Astrocyte of the spinal cord (primary cell): ENCODE measurements around the gene CTXN3.

Source experiments
- DNase-seq: peaks from one replicate; pipeline ENCODE4 v3.0.0; 2011; ENCODE audit warnings: low read depth, low spot score
- H3K4me3 ChIP-seq: 2 replicates; pipeline ENCODE4 v1.5.1; 2011; ENCODE audit warnings: low read depth, mild to moderate bottlenecking, low read length, moderate library complexity
- in situ Hi-C: cut with HindIII; loops from 2 replicates; pipeline ENCODE4 v1.10.0; 2017; ENCODE audit warnings: low sequenced_read_pairs
- TF ChIP-seq, protein P1 (sequence below): IDR thresholded peaks from 2 replicates; pipeline ENCODE4 v1.5.1; 2012; ENCODE audit warnings: low read depth, mild to moderate bottlenecking, low read length, inconsistent platforms

The CTXN3 gene

GRCh38 chr5:127660047-127660733 lies 11.3 kb downstream of the CTXN3 start:
- no peak for DNase-seq
- TF ChIP-seq, protein P1, sequence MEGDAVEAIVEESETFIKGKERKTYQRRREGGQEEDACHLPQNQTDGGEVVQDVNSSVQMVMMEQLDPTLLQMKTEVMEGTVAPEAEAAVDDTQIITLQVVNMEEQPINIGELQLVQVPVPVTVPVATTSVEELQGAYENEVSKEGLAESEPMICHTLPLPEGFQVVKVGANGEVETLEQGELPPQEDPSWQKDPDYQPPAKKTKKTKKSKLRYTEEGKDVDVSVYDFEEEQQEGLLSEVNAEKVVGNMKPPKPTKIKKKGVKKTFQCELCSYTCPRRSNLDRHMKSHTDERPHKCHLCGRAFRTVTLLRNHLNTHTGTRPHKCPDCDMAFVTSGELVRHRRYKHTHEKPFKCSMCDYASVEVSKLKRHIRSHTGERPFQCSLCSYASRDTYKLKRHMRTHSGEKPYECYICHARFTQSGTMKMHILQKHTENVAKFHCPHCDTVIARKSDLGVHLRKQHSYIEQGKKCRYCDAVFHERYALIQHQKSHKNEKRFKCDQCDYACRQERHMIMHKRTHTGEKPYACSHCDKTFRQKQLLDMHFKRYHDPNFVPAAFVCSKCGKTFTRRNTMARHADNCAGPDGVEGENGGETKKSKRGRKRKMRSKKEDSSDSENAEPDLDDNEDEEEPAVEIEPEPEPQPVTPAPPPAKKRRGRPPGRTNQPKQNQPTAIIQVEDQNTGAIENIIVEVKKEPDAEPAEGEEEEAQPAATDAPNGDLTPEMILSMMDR = no peak
- in situ Hi-C loops = no loop called here
- H3K4me3 ChIP-seq = no peak overlapping the region

DNA sequence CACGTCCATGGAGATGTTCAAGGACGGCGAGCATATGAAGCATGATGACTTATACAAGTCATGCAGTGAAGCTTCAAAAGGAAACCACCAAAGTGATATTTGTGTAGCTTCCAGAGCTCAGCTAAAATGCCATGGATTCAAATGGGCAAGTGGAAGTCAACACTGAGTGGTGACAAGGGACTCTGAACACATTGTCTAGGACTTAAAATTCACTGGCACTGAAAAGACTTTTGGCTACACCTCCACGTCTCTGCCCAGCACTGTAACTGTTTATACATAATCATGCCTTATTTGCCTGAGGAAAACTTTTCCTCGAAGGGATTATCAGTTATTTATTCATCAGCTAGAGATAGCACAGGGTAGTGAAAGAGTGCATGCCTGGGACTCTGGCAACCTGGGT lies 15.2 kb downstream of the CTXN3 start:
- no peak overlapping the region for H3K4me3 ChIP-seq
- no peak for DNase-seq
- TF ChIP-seq, protein P1 = no peak
- in situ Hi-C loops = no loop called here

DNA sequence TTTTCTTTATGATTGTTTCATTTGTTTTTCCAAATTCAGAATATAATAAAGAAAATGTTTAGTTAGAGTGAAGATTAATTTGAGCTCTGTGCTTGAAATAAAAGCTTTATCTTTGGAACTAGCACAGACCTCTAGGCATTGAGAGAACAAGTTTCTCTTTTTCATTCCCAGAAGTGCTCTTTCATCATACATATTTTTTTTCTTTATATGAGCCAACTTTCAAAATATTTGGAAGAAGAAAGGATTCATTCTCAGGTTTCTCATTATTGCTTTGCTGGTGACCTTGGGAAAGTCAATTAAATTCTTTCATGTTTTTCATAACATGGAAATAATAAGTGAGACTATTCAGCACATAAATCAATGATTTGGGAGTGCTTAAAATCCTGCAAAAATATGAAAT lies 16.8 kb downstream of the CTXN3 start:
- DNase-seq = no peak
- in situ Hi-C loops = no loop called here
- TF ChIP-seq, protein P1 = no peak

DNA sequence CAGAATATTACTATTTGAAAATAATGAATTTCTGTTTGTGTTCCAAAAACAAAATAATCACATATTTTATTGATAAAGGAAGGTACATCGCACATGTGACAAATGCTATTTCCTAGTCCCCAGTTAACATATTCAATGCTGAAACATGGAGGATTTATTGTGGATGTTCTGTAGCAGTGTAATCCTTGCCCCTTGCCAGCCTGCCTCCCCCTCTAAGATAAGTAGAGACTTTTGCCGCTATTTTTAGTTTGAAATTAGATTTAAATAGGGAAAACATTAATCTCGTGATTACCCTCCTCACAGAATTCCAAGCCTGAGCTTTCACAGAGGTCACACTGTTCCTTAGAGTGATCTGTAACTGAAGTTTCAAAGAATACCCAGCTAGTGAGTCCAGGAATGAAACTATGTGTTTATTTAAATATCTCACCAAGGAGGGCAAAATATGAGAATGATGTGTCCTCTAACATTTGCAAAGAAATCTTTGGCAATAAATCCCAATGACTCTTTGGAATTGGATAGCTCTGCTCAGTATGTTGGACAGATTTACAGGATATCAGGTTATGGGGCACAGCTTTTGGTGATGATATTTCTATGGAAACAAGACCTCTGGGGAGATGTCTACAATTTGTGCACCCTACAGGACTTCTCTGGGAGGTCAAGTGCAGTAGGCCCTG lies 17.3 kb downstream of the CTXN3 start:
- TF ChIP-seq, protein P1 = no peak
- peak; percentile 35 for DNase-seq
- in situ Hi-C loops = no loop called here
- H3K4me3 ChIP-seq = no peak overlapping the region

More for the DNA sequence above, 16.8 kb downstream of the CTXN3 start:
- no peak overlapping the region for H3K4me3 ChIP-seq

GRCh38 chr5:127667926-127668325 lies 19.0 kb downstream of the CTXN3 start:
- no peak overlapping the region for H3K4me3 ChIP-seq
- DNase-seq = no peak
- in situ Hi-C loops = no loop called here
- TF ChIP-seq, protein P1 = no peak

DNA sequence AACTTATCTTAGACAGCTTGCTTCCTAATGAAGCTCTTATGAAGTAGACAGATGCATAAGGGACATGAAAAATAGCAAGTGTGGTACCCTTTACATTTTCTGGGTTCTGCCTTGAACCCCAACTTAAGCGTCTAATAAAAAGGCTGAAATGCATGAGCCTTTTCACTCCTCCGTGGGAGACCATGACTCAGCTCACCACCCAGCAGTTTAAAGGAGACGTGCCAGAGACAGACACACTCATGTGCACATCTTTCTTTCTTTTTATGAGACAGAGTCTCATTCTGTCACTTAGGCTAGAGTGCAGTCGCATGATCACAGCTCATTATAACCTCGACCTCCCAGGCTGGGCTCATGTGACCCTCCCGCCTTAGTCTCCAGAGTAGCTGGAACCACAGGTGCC lies 22.3 kb downstream of the CTXN3 start:
- TF ChIP-seq, protein P1 = no peak
- in situ Hi-C loops = no loop called here
- no peak overlapping the region for H3K4me3 ChIP-seq
- DNase-seq = peak; percentile 28
